HUES6 (cell line): ENCODE results near the gene INPP4B.

Experiments
- H3K27ac ChIP-seq: 2 replicates; pipeline ENCODE4 v1.7.0; 2013; ENCODE audit warnings: low read depth, mild to moderate bottlenecking, low read length, inconsistent platforms
- H3K27me3 ChIP-seq: 2 replicates; pipeline ENCODE4 v1.6.1; 2013; ENCODE audit warnings: low read length; ENCODE audit not compliant: control insufficient read depth, insufficient read depth
- H3K36me3 ChIP-seq: 2 replicates; pipeline ENCODE4 v1.6.1; 2013; ENCODE audit warnings: low read length; ENCODE audit not compliant: control insufficient read depth, insufficient read depth
- H3K4me1 ChIP-seq: 2 replicates; pipeline ENCODE4 v1.6.1; 2013; ENCODE audit warnings: low read length; ENCODE audit not compliant: control insufficient read depth, insufficient read depth
- H3K4me3 ChIP-seq: 2 replicates; pipeline ENCODE4 v1.5.1; 2013; ENCODE audit warnings: low read depth, low read length
- H3K9ac ChIP-seq: one replicate; pipeline ENCODE4 v1.6.1; 2013; ENCODE audit warnings: mild to moderate bottlenecking, low read length
- H3K9me3 ChIP-seq: 2 replicates; pipeline ENCODE4 v1.6.1; 2013; ENCODE audit warnings: low read depth, low read length; ENCODE audit not compliant: control insufficient read depth, insufficient read depth

Gene INPP4B

DNA sequence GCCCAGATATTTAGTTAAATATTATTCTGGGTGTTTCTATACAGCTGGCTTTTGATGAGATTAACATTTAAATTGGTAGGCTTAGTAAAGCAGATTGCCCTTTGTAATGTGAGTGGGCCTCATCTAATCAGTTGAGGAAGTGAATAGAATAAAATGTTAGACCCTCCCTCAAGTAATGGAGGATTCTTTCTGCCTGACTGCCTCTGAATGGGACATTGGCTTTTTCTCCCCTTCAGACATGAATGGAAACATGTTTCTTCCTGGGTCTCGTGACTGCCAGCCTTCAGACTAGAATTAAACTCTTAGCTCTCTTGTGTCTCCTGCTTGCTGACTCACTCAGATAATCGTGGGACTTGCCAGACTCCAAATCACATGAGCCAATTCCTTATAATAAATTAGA is 266.7 kb downstream of the INPP4B start:
- no peak overlapping the region for H3K9ac ChIP-seq
- H3K27ac ChIP-seq, result no peak overlapping the region
- no peaks in the 10 kb centered on the region for H3K9me3 ChIP-seq
- H3K4me1 ChIP-seq, result no peaks in the 10 kb centered on the region
- H3K4me3 ChIP-seq, result no peak overlapping the region
- H3K27me3 ChIP-seq, result no peaks in the 10 kb centered on the region
- no peaks in the 10 kb centered on the region for H3K36me3 ChIP-seq

DNA sequence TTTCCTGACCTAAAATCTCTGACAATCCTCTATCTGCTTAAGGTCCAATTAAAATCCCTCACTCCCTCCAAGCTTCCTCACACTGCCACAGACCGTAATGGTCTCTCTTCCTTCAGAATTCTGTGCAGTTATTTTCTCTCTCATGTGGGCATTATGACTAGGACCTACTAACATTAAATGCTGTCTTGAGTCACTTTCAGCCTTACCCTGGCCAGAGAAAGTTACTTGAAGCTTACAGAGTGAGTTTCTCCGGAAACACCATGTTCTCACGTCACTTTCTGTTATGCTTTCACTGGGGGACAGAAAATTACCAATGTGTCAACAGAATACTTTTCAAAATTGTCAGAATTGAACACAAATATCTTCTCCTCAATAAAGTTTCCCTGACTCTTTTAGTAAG is 271.8 kb downstream of the INPP4B start:
- Histone ChIP-seq H3K27ac (no peak overlapping the region), H3K4me3 (no peak overlapping the region), H3K36me3 (no peaks in the 10 kb centered on the region), H3K4me1 (no peaks in the 10 kb centered on the region), H3K9ac (no peak overlapping the region), H3K27me3 (no peaks in the 10 kb centered on the region), H3K9me3 (no peaks in the 10 kb centered on the region)

DNA sequence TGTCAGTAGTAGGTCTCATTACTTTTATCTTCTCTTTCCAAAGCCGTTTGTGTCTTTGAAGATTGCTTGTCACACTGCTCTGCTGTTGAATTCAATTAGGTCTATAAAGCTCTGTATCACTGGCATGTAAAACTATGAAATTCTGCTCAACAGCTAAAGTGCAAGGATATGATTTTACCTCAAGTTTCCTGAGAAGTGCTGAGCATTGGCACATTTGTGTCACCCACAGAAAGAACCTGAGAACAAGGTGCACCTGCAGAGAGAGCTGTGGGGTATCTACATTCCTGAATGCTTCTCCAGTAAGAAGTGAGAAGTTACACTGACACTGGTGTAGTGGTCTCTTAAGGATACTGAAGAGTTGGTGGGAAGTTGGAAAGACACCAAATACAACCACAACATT is 274.0 kb downstream of the INPP4B start:
- Histone ChIP-seq H3K9me3 (no peaks in the 10 kb centered on the region), H3K27ac (no peak overlapping the region), H3K4me3 (no peak overlapping the region), H3K27me3 (no peaks in the 10 kb centered on the region), H3K4me1 (no peaks in the 10 kb centered on the region), H3K9ac (no peak overlapping the region), H3K36me3 (no peaks in the 10 kb centered on the region)

DNA sequence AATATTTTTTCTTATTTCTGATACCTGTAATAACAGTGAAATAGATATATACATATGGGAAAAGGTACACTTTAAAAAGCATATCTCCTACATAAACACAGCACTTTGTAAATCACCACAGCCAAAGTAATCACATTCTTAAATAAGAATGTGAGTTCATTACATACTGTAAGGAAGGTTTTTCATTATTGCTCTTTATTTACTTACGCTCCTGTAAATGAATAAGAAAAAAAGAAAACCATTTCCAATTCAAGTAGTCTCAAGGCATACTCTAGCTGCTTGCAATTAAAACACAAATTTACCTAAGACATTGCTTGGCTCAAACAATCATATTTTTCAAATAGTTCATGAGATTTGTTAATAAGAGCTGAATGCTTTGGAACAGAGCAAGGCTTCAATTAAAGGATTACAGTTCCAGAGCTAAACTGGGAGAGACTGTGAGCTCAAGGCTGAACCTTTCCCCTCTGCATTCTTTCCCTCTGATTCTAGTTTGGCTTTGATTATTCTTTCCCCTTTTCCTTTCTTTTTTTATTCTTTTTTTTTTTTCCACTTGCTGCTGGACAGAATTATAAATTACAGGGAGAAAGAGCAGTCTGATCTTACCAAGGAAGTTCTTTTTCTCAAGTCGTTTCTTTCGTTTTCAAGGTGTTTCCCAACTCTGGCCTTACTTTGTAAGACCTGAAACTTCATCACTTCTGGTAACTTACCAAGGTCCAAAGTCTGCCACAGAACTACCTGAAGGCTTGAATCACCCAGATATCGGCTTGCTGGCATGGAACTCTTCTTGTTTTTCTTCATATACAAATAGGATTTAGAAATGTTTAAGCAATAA is 278.3 kb downstream of the INPP4B start:
- H3K36me3 ChIP-seq, result no peaks in the 10 kb centered on the region
- no peaks in the 10 kb centered on the region for H3K27me3 ChIP-seq
- H3K4me1 ChIP-seq, result no peaks in the 10 kb centered on the region
- no peaks in the 10 kb centered on the region for H3K9me3 ChIP-seq
- no peak overlapping the region for H3K4me3 ChIP-seq
- H3K9ac ChIP-seq, result no peak overlapping the region
- H3K27ac ChIP-seq, result no peak overlapping the region

DNA sequence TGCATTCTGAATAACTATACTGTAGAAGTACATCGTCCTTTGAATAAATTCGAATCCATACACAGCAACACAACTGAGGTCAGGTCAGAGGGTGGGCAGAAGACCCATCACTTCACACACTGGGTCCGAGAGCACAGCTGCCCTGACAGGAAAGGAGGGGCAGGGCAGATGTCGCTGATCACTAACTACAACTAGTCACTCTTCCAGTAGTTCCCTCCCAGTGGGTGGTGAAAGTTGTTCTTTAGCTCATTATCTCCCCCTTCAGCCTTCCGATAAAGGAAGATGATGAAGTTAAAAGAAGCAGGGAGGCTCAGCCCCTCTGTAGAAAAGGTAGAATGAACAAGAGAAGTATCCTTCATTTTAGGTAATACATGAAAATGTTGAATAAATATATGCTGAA is 278.9 kb downstream of the INPP4B start:
- H3K9ac ChIP-seq, result no peak overlapping the region
- H3K36me3 ChIP-seq, result no peaks in the 10 kb centered on the region
- H3K4me3 ChIP-seq, result no peak overlapping the region
- no peaks in the 10 kb centered on the region for H3K4me1 ChIP-seq
- no peaks in the 10 kb centered on the region for H3K27me3 ChIP-seq
- H3K9me3 ChIP-seq, result no peaks in the 10 kb centered on the region
- H3K27ac ChIP-seq, result no peak overlapping the region

DNA sequence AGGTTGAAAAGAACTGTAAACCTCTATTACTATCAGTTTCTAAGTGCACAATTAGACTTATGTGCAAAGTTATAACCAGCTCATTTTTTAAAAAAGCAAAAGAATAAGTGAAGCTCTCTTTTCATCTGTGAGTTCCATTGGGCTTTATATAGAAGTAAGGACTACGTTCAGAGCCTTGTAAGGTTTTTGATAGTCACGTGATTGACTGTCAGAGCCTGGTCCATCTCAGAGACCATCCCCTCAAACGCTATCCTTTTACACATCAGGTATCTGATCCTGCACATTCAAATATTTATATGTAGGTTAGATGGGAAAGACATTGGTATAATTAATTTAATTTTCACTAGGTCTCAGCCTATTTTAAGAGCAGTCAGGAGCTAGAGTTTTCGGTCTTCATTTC is 279.3 kb downstream of the INPP4B start:
- no peak overlapping the region for H3K4me3 ChIP-seq
- no peaks in the 10 kb centered on the region for H3K9me3 ChIP-seq
- no peaks in the 10 kb centered on the region for H3K27me3 ChIP-seq
- no peaks in the 10 kb centered on the region for H3K36me3 ChIP-seq
- H3K27ac ChIP-seq, result no peak overlapping the region
- no peak overlapping the region for H3K9ac ChIP-seq
- H3K4me1 ChIP-seq, result no peaks in the 10 kb centered on the region

DNA sequence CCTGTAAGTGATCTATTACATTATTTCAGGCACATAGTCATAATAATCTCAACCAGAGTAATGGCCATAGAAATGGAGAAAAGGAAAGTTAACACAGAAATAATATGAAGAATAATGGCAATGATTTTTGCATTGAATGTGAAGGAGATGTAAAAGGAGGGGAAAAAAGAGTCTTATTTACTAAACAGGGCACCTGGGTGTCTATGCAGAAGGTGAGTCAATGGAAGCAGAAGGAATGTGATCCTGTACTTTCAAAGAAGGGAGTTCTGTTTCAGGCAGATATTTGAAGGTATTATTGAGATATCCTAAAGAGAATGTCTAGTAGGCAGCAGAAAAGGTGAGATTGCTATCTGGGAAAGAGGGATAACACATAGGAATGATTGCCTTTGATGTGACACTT is 279.9 kb downstream of the INPP4B start:
- Histone ChIP-seq H3K9me3 (no peaks in the 10 kb centered on the region), H3K27ac (no peak overlapping the region)

DNA sequence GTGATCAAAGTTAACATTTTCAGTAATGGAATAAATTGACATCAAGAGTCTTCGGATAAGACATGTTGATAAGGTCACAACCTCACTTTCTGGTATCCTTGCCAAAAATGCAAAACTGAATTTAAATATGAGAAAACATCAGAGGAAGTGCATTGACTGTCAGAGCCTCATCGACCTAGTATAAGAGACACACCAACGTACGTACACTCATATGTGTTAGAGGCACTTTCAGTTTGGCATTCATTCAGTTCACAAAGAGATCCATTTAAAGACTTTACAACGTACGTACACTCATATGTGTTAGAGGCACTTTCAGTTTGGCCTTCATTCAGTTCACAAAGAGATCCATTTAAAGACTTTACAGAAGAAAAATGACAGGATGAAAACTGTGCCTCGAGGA is 280.3 kb downstream of the INPP4B start:
- H3K36me3 ChIP-seq, result no peaks in the 10 kb centered on the region

More for the DNA sequence above, 279.9 kb downstream of the INPP4B start:
- Histone ChIP-seq H3K36me3 (no peaks in the 10 kb centered on the region), H3K9ac (no peak overlapping the region), H3K4me3 (no peak overlapping the region), H3K4me1 (no peaks in the 10 kb centered on the region), H3K27me3 (no peaks in the 10 kb centered on the region)

DNA sequence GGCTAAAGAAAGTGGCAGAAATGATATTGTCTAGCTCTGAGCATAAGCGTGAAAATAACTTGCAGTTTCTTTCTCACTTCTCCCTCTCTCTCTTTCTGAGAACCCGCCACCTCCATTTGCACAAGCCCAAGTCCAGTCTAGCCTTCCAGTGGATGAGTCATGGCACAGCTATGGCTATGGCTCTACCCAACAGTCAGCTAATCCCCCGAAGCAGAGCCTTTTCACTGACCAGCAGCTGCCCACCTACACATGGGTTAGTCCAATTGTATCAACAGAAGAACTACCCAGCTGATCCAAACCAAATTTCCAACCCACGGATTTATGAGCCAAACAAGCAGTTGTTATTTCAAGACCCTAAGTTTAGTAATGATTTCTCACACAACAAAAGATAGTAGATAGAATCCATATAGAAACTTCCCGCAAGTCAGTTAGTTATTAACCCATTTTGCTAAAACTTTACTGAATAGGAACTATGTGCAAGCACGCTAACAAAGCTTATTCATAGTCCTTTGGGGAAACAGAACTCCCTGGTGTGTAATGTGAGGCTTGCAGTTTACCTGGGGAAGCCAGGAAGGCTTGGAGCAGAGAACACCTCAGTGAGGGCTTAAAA is 282.3 kb downstream of the INPP4B start:
- H3K9me3 ChIP-seq, result no peaks in the 10 kb centered on the region
- no peaks in the 10 kb centered on the region for H3K27me3 ChIP-seq
- no peak overlapping the region for H3K27ac ChIP-seq
- no peaks in the 10 kb centered on the region for H3K36me3 ChIP-seq
- H3K9ac ChIP-seq, result no peak overlapping the region
- peaks cover 3% of the 10 kb centered on the region; the same call in 1 of the 2 replicates for H3K4me1 ChIP-seq
- no peak overlapping the region for H3K4me3 ChIP-seq

More for the DNA sequence above, 280.3 kb downstream of the INPP4B start:
- Histone ChIP-seq H3K27ac (no peak overlapping the region), H3K9me3 (no peaks in the 10 kb centered on the region), H3K27me3 (no peaks in the 10 kb centered on the region), H3K9ac (no peak overlapping the region), H3K4me3 (no peak overlapping the region), H3K4me1 (no peaks in the 10 kb centered on the region)

DNA sequence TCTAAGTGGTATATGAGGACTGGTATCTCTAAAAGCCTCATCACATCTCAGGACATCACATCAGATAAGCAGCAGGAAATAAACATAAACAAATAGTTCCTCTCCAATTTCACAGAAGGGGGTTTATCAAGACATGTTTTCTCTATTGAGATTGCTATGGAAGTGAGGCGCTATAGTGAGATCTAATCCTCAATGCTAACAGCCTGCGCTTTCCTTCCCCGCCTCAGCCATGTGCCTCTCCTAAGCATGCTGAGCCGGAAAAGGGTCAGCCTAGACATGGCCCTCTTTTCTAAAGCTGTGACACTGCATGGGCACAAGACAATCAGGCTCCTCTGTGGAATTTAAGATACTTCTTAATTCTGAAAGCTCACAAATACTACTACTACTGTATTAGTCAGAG is 286.1 kb downstream of the INPP4B start:
- Histone ChIP-seq H3K27me3 (no peaks in the 10 kb centered on the region), H3K27ac (no peak overlapping the region), H3K4me3 (no peak overlapping the region), H3K9me3 (no peaks in the 10 kb centered on the region), H3K4me1 (peaks cover 3% of the 10 kb centered on the region; the same call in 1 of the 2 replicates), H3K9ac (no peak overlapping the region), H3K36me3 (no peaks in the 10 kb centered on the region)

DNA sequence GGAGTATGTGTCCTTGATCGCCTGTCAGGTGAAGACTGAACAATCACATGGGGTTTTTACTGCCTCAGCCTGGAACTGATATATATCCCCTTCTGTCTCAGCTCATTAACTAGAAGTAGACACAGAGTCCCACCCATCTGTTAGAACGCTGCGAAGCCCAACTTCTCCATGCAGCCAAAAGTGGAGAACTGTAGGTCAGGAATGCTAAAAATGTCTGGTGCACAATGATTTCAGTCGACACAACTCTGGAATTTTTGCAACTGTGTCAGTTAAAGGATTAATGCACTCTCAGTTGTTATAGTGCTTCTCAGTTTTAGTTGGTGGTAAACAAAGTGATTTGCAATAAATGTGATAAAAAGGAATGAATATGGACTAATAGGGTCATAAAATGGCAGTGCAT is 287.2 kb downstream of the INPP4B start:
- H3K36me3 ChIP-seq, result no peaks in the 10 kb centered on the region
- H3K27ac ChIP-seq, result no peak overlapping the region
- no peak overlapping the region for H3K4me3 ChIP-seq
- peaks cover 3% of the 10 kb centered on the region; the same call in 1 of the 2 replicates for H3K4me1 ChIP-seq
- H3K27me3 ChIP-seq, result no peaks in the 10 kb centered on the region
- H3K9me3 ChIP-seq, result no peaks in the 10 kb centered on the region
- no peak overlapping the region for H3K9ac ChIP-seq
